Activated T-helper 1 cell treated with anti-CD3 and anti-CD28 coated beads, Interleukin-12 subunit alpha, Interleukin-12 subunit beta, Interleukin-2, Interleukin-4 antibody, amounts not matched to agents 30 ng/mL and 10 ng/mL and 1 ng/mL, durations not matched to agents 14 hours and 24 hours and 36 hours (primary cell): ENCODE data around the gene SPOCK1. TPM values are rescaled to one million over a fixed set of nuclear protein-coding genes. Genes with fewer than 3 reads are reported as not detected.

Source experiments
- DNase-seq: peaks from one replicate; pipeline ENCODE4 v3.0.0; 2021; ENCODE audit warnings: low spot score
- H3K27ac Mint-ChIP-seq: one replicate; pipeline ENCODE4 v1.8.0; 2021; ENCODE audit warnings: mild to moderate bottlenecking, mixed read lengths
- H3K27me3 Mint-ChIP-seq: one replicate; pipeline ENCODE4 v1.8.0; 2022; ENCODE audit warnings: mild to moderate bottlenecking, moderate library complexity, mixed read lengths; ENCODE audit not compliant: insufficient read depth
- H3K36me3 Mint-ChIP-seq: one replicate; pipeline ENCODE4 v1.8.0; 2021; ENCODE audit warnings: low read depth, mixed read lengths
- H3K4me1 Mint-ChIP-seq: one replicate; pipeline ENCODE4 v1.8.0; 2021; ENCODE audit warnings: low read depth, mixed read lengths
- H3K4me3 Mint-ChIP-seq: one replicate; pipeline ENCODE4 v1.8.0; 2021; ENCODE audit warnings: mild to moderate bottlenecking, moderate library complexity, mixed read lengths
- H3K9me3 Mint-ChIP-seq: one replicate; pipeline ENCODE4 v1.8.0; 2021; ENCODE audit warnings: mixed read lengths
- intact Hi-C: fragments of 100-400 bp; cut with micrococcal nuclease; formaldehyde crosslinking; loops from one replicate; pipeline ENCODE4 v1.15.1; 2024
- total RNA-seq: library from RNA; stranded (reverse); gene quantifications from 2 replicates; pipeline ENCODE4 v1.2.3, GENCODE V29; 2022

The SPOCK1 gene
- total RNA-seq, 1 donor from 2014 or later = not detected

- intact Hi-C loops = no loop called here
- H3K4me1 Mint-ChIP-seq = no peaks in the 10 kb centered on the region
- DNase-seq = no peak
Measured at GRCh38 chr5:137488516-137488915, 10.6 kb downstream of the SPOCK1 start.

DNA sequence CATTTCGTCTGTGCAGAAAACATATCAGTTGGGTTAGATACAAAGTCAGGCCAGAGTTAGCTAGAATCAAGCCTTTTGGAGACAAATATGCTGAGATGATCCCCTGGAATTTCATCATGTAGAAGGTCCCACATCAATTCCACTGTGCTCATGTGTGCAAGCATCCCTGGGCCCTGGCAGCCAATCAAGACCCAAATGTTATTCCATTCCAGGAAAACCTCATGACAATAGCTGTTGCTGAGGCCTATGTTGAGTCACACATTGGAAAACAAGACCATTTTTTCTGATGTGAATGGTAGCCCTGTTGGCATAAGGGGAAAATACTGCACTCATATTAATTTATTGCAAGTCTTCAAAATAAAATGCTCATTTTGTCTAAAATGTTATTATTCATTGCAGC lies 11.5 kb downstream of the SPOCK1 start:
- Mint-ChIP-seq H3K27ac (no peak overlapping the region), H3K4me1 (no peaks in the 10 kb centered on the region), H3K36me3 (no peaks in the 10 kb centered on the region), H3K27me3 (no peaks in the 10 kb centered on the region), H3K4me3 (no peak overlapping the region), H3K9me3 (no peaks in the 10 kb centered on the region)
- DNase-seq = no peak
- intact Hi-C loops = no loop called here

More at GRCh38 chr5:137488516-137488915, 10.6 kb downstream of the SPOCK1 start:
- Mint-ChIP-seq H3K36me3 (no peaks in the 10 kb centered on the region), H3K27me3 (no peaks in the 10 kb centered on the region), H3K27ac (no peak overlapping the region), H3K9me3 (no peaks in the 10 kb centered on the region), H3K4me3 (no peak overlapping the region)

- DNase-seq = no peak
- Mint-ChIP-seq H3K27me3 (no peaks in the 10 kb centered on the region), H3K36me3 (no peaks in the 10 kb centered on the region), H3K4me1 (no peaks in the 10 kb centered on the region), H3K9me3 (no peaks in the 10 kb centered on the region), H3K27ac (no peak overlapping the region), H3K4me3 (no peak overlapping the region)
- intact Hi-C loops = no loop called here
Measured at GRCh38 chr5:137486707-137487106, 12.4 kb downstream of the SPOCK1 start.

DNA sequence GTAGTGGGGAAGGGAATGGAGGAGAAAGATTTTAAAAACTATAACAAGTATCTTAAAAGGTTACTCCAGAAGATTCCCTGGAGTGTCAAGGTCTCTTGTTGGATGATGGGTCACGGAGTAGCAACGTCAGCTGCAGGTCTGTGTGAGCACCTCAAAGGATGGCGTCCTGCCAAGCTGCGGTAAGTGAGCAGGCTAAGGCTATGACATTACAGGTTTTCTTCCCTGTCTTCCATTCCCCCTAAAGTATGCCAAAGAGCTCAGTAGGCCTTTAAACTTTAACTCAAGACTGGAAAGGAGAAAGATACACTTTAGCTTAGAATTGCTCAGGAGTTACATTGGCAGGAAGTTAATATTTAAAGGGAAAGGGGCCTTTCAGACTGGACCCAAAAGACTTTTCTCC lies 17.5 kb downstream of the SPOCK1 start:
- intact Hi-C loops = no loop called here
- H3K36me3 Mint-ChIP-seq = no peaks in the 10 kb centered on the region
- H3K27ac Mint-ChIP-seq = no peak overlapping the region
- peaks cover 4% of the 10 kb centered on the region for H3K27me3 Mint-ChIP-seq
- no peak overlapping the region for H3K4me3 Mint-ChIP-seq
- no peaks in the 10 kb centered on the region for H3K9me3 Mint-ChIP-seq
- H3K4me1 Mint-ChIP-seq = no peaks in the 10 kb centered on the region
- no peak for DNase-seq

GRCh38 chr5:137478043-137478442 lies 21.1 kb downstream of the SPOCK1 start:
- no peak overlapping the region for H3K4me3 Mint-ChIP-seq
- H3K27ac Mint-ChIP-seq = no peak overlapping the region
- intact Hi-C loops = no loop called here
- H3K27me3 Mint-ChIP-seq = peaks cover 6% of the 10 kb centered on the region
- no peak for DNase-seq
- H3K36me3 Mint-ChIP-seq = no peaks in the 10 kb centered on the region
- H3K4me1 Mint-ChIP-seq = no peaks in the 10 kb centered on the region
- no peaks in the 10 kb centered on the region for H3K9me3 Mint-ChIP-seq

GRCh38 chr5:137470921-137471220 lies 28.3 kb downstream of the SPOCK1 start:
- no peak for DNase-seq
- no peak overlapping the region for H3K27ac Mint-ChIP-seq
- H3K4me3 Mint-ChIP-seq = no peak overlapping the region
- H3K9me3 Mint-ChIP-seq = no peaks in the 10 kb centered on the region
- no peaks in the 10 kb centered on the region for H3K4me1 Mint-ChIP-seq
- no peaks in the 10 kb centered on the region for H3K36me3 Mint-ChIP-seq
- H3K27me3 Mint-ChIP-seq = peaks cover 11% of the 10 kb centered on the region
- intact Hi-C loops = no loop called here

- Mint-ChIP-seq H3K27me3 (peaks cover 11% of the 10 kb centered on the region), H3K36me3 (no peaks in the 10 kb centered on the region), H3K4me3 (no peak overlapping the region), H3K4me1 (no peaks in the 10 kb centered on the region), H3K27ac (no peak overlapping the region), H3K9me3 (no peaks in the 10 kb centered on the region)
- DNase-seq = no peak
- intact Hi-C loops = no loop called here
Measured at GRCh38 chr5:137470111-137470920, 28.8 kb downstream of the SPOCK1 start.

- H3K36me3 Mint-ChIP-seq = no peaks in the 10 kb centered on the region
- H3K27me3 Mint-ChIP-seq = peaks cover 11% of the 10 kb centered on the region
- no peaks in the 10 kb centered on the region for H3K4me1 Mint-ChIP-seq
- intact Hi-C loops = no loop called here
- no peak overlapping the region for H3K27ac Mint-ChIP-seq
- H3K9me3 Mint-ChIP-seq = no peaks in the 10 kb centered on the region
- no peak overlapping the region for H3K4me3 Mint-ChIP-seq
- DNase-seq = no peak
Measured at GRCh38 chr5:137466889-137467288, 32.2 kb downstream of the SPOCK1 start.

DNA sequence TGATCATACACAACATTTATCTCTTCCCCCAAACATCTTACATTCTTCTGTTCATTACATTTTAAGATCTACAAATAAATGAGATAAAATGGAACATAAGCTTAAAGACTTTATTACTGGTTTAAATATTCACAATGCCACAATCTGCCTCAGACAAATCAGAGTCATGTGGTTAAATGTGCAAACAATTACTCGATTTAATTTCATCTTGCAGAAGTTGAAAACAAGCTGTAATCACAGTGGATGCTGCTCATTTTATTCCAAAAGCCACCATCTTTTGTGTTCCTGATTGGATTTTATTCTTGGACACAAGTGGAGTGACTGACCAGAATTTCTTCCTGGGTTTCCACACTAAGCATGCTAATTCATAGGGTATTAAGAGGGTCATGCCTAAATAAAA lies 33.2 kb downstream of the SPOCK1 start:
- H3K27me3 Mint-ChIP-seq = peaks cover 6% of the 10 kb centered on the region
- no peaks in the 10 kb centered on the region for H3K36me3 Mint-ChIP-seq
- H3K27ac Mint-ChIP-seq = no peak overlapping the region
- DNase-seq = no peak
- H3K9me3 Mint-ChIP-seq = no peaks in the 10 kb centered on the region
- no peak overlapping the region for H3K4me3 Mint-ChIP-seq
- intact Hi-C loops = no loop called here
- H3K4me1 Mint-ChIP-seq = no peaks in the 10 kb centered on the region

DNA sequence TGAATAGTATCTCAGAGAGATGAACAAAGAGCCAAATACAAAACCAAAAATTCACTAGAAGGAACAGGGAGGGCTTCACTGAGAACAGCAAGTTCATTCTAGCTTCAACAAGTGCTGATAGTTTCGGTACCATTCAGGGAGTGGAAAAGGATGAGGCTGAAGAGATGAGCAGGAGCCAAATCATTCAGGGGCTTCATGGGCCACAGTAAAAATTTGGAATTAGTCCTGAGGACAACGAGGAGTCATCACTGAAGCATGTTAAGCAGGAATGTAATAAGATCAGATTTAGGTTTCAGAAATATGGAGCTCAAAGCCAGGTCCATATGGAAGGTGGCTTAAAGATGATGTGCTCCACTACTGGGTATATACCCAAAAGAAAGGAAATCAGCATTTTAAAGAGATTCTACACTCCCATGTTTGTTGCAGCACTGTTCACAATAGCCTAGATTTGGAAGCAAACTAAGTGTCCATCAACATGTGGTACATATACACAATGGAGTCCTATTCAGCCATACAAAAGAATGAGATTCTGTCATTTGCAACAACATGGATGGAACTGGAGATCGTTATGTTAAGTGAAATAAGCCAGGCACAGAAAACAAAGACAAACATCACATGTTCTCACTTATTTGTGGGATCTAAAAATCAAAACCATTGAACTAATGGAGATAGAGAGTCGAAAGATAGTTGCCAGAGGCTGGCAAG lies 36.2 kb downstream of the SPOCK1 start:
- no peak for DNase-seq
- Mint-ChIP-seq H3K4me1 (no peaks in the 10 kb centered on the region), H3K27ac (no peak overlapping the region), H3K27me3 (peaks cover 2% of the 10 kb centered on the region), H3K36me3 (no peaks in the 10 kb centered on the region), H3K9me3 (no peaks in the 10 kb centered on the region), H3K4me3 (no peak overlapping the region)
- intact Hi-C loops = no loop called here

GRCh38 chr5:137462265-137462590 lies 36.9 kb downstream of the SPOCK1 start:
- Mint-ChIP-seq H3K27ac (no peak overlapping the region), H3K27me3 (no peaks in the 10 kb centered on the region), H3K4me3 (no peak overlapping the region), H3K4me1 (no peaks in the 10 kb centered on the region), H3K9me3 (no peaks in the 10 kb centered on the region), H3K36me3 (no peaks in the 10 kb centered on the region)
- no peak for DNase-seq
- intact Hi-C loops = no loop called here

- H3K9me3 Mint-ChIP-seq = no peaks in the 10 kb centered on the region
- H3K27me3 Mint-ChIP-seq = no peaks in the 10 kb centered on the region
Measured at GRCh38 chr5:137461391-137462264, 37.5 kb downstream of the SPOCK1 start.

GRCh38 chr5:137454671-137455070 lies 44.5 kb downstream of the SPOCK1 start:
- intact Hi-C loops = no loop called here
- H3K4me1 Mint-ChIP-seq = no peaks in the 10 kb centered on the region
- H3K4me3 Mint-ChIP-seq = no peak overlapping the region
- H3K27me3 Mint-ChIP-seq = no peaks in the 10 kb centered on the region
- no peaks in the 10 kb centered on the region for H3K9me3 Mint-ChIP-seq
- DNase-seq = no peak
- no peaks in the 10 kb centered on the region for H3K36me3 Mint-ChIP-seq
- no peak overlapping the region for H3K27ac Mint-ChIP-seq

More at GRCh38 chr5:137461391-137462264, 37.5 kb downstream of the SPOCK1 start:
- no peak overlapping the region for H3K4me3 Mint-ChIP-seq
- no peak overlapping the region for H3K27ac Mint-ChIP-seq
- H3K4me1 Mint-ChIP-seq = no peaks in the 10 kb centered on the region
- no peaks in the 10 kb centered on the region for H3K36me3 Mint-ChIP-seq
- DNase-seq = no peak
- intact Hi-C loops = no loop called here
